Neural progenitor cell (in vitro differentiated cells): ENCODE results near the gene TFPI. TPM values are rescaled to one million over a fixed set of nuclear protein-coding genes. Genes with fewer than 3 reads are reported as not detected.

ENCODE experiments used
- DNase-seq: peaks from one replicate; pipeline ENCODE4 v3.0.0-alpha.2; 2016; ENCODE audit warnings: low spot score
- H2AFZ ChIP-seq: fragments of 200-600 bp; sonication (generic); replicated peaks from 2 replicates; pipeline ENCODE4 v1.6.1; 2016; ENCODE audit warnings: antibody characterized with exemption
- H3F3A ChIP-seq: fragments of 200-600 bp; sonication (generic); 2 replicates; pipeline ENCODE4 v1.6.1; 2016; ENCODE audit warnings: antibody characterized with exemption, low read depth
- H3K27ac ChIP-seq: fragments of 200-600 bp; sonication (generic); 2 replicates; pipeline ENCODE4 v1.5.1; 2016; ENCODE audit warnings: mild to moderate bottlenecking
- H3K27me3 ChIP-seq: fragments of 200-600 bp; sonication (generic); 2 replicates; pipeline ENCODE4 v1.6.1; 2016; ENCODE audit warnings: mild to moderate bottlenecking, moderate library complexity
- H3K36me3 ChIP-seq: fragments of 200-600 bp; sonication (generic); 2 replicates; pipeline ENCODE4 v1.5.1; 2016
- H3K4me1 ChIP-seq: fragments of 200-600 bp; sonication (generic); 2 replicates; pipeline ENCODE4 v1.6.1; 2016; ENCODE audit warnings: mixed run types
- H3K4me2 ChIP-seq: fragments of 200-600 bp; sonication (generic); 2 replicates; pipeline ENCODE4 v1.6.1; 2016
- H3K4me3 ChIP-seq: fragments of 200-600 bp; sonication (generic); 2 replicates; pipeline ENCODE4 v1.5.1; 2016
- H3K79me2 ChIP-seq: fragments of 200-600 bp; sonication (generic); 2 replicates; pipeline ENCODE4 v1.6.1; 2016; ENCODE audit warnings: low read depth
- H3K9ac ChIP-seq: fragments of 200-600 bp; sonication (generic); 2 replicates; pipeline ENCODE4 v1.6.1; 2016
- H3K9me3 ChIP-seq: fragments of 200-600 bp; sonication (generic); 2 replicates; pipeline ENCODE4 v1.5.1; 2016; ENCODE audit warnings: low read depth
- H4K20me1 ChIP-seq: fragments of 200-600 bp; sonication (generic); 2 replicates; pipeline ENCODE4 v1.6.1; 2016; ENCODE audit warnings: low read depth
- H3K27ac Mint-ChIP-seq: 3 replicates; pipeline ENCODE4 v1.8.0; 2021; ENCODE audit warnings: mixed read lengths
- H3K27me3 Mint-ChIP-seq: 2 replicates; pipeline ENCODE4 v1.8.0; 2022; ENCODE audit warnings: low read depth, mild to moderate bottlenecking, inconsistent platforms, moderate library complexity, mixed read lengths; ENCODE audit not compliant: insufficient read depth
- H3K36me3 Mint-ChIP-seq: 3 replicates; pipeline ENCODE4 v1.8.0; 2021; ENCODE audit warnings: mixed read lengths
- H3K4me1 Mint-ChIP-seq: 3 replicates; pipeline ENCODE4 v1.8.0; 2021; ENCODE audit warnings: mixed read lengths
- H3K4me3 Mint-ChIP-seq: 3 replicates; pipeline ENCODE4 v1.8.0; 2021; ENCODE audit warnings: mild to moderate bottlenecking, moderate library complexity, mixed read lengths
- H3K9me3 Mint-ChIP-seq: 3 replicates; pipeline ENCODE4 v1.8.0; 2020; ENCODE audit warnings: mixed read lengths
- CTCF ChIP-seq: fragments of 200-600 bp; sonication (generic); IDR thresholded peaks from 2 replicates; pipeline ENCODE4 v1.5.1; 2017; ENCODE audit warnings: antibody characterized with exemption, mild to moderate bottlenecking
- EZH2 ChIP-seq: fragments of 200-600 bp; sonication (generic); IDR thresholded peaks from 2 replicates; pipeline ENCODE4 v1.6.1; 2017; ENCODE audit warnings: antibody characterized with exemption, mild to moderate bottlenecking, moderate library complexity
- EZH2phosphoT487 ChIP-seq: fragments of 200-600 bp; sonication (generic); IDR thresholded peaks from 2 replicates; pipeline ENCODE4 v1.6.1; 2017; ENCODE audit warnings: antibody characterized with exemption
- total RNA-seq: library from RNA; depleted of rRNA; stranded (reverse); fragments of >200 nt; gene quantifications from 2 replicates; pipeline ENCODE4 v1.2.3, GENCODE V29; 2015; ENCODE audit warnings: low replicate concordance

The TFPI gene
- total RNA-seq, 1 donor from 2014 or later: 16.6 TPM

- Mint-ChIP-seq H3K27ac (peak overlapping the region; percentile 51), H3K4me3 (no peak overlapping the region), H3K9me3 (peaks cover 23% of the 10 kb centered on the region), H3K36me3 (no peaks in the 10 kb centered on the region), H3K27me3 (no peaks in the 10 kb centered on the region), H3K4me1 (peaks cover 21% of the 10 kb centered on the region)
- TF ChIP-seq EZH2: no peak
- no peak for TF ChIP-seq EZH2phosphoT487
- no peak for TF ChIP-seq CTCF
- Histone ChIP-seq H3K36me3 (no peaks in the 10 kb centered on the region), H3K4me2 (peak overlapping the region; percentile 23), H3K4me3 (no peak overlapping the region), H3K27me3 (no peaks in the 10 kb centered on the region), H3K79me2 (no peaks in the 10 kb centered on the region), H4K20me1 (no peaks in the 10 kb centered on the region), H3K27ac (peak overlapping the region; percentile 18), H2AFZ (peak overlapping the region; percentile 72), H3F3A (peaks cover 20% of the 10 kb centered on the region), H3K4me1 (peaks cover 27% of the 10 kb centered on the region), H3K9me3 (no peaks in the 10 kb centered on the region), H3K9ac (no peak overlapping the region)
- DNase-seq: no peak
Observed at GRCh38 chr2:187504312-187504921, 49.8 kb downstream of the TFPI start.

GRCh38 chr2:187503700-187504099 is 50.5 kb downstream of the TFPI start:
- Histone ChIP-seq H3K9ac (no peak overlapping the region), H2AFZ (no peak overlapping the region), H3K4me2 (peak overlapping the region; percentile 23), H3K27me3 (no peaks in the 10 kb centered on the region), H3K4me3 (no peak overlapping the region), H3K9me3 (no peaks in the 10 kb centered on the region), H3K27ac (no peak overlapping the region), H3K4me1 (peaks cover 27% of the 10 kb centered on the region), H3F3A (peaks cover 25% of the 10 kb centered on the region), H3K79me2 (no peaks in the 10 kb centered on the region), H4K20me1 (no peaks in the 10 kb centered on the region), H3K36me3 (no peaks in the 10 kb centered on the region)
- TF ChIP-seq EZH2phosphoT487: no peak
- TF ChIP-seq EZH2: no peak
- TF ChIP-seq CTCF: no peak
- Mint-ChIP-seq H3K4me1 (peaks cover 21% of the 10 kb centered on the region), H3K27me3 (no peaks in the 10 kb centered on the region), H3K27ac (no peak overlapping the region), H3K9me3 (peaks cover 16% of the 10 kb centered on the region), H3K36me3 (no peaks in the 10 kb centered on the region), H3K4me3 (no peak overlapping the region)
- DNase-seq: no peak

- no peaks in the 10 kb centered on the region for H4K20me1 ChIP-seq
- no peaks in the 10 kb centered on the region for H3K36me3 Mint-ChIP-seq
- no peaks in the 10 kb centered on the region for H3K27me3 Mint-ChIP-seq
- H3K4me1 Mint-ChIP-seq: peaks cover 21% of the 10 kb centered on the region
- no peaks in the 10 kb centered on the region for H3K9me3 ChIP-seq
- H3F3A ChIP-seq: peaks cover 25% of the 10 kb centered on the region
- H3K9me3 Mint-ChIP-seq: peaks cover 6% of the 10 kb centered on the region
- no peak overlapping the region for H3K4me3 ChIP-seq
- H3K4me2 ChIP-seq: no peak overlapping the region
- peak overlapping the region; percentile 10 for H3K27ac Mint-ChIP-seq
- no peak for DNase-seq
- peak overlapping the region; percentile 40 for H2AFZ ChIP-seq
- H3K27ac ChIP-seq: no peak overlapping the region
- no peak overlapping the region for H3K9ac ChIP-seq
- no peaks in the 10 kb centered on the region for H3K27me3 ChIP-seq
- H3K36me3 ChIP-seq: no peaks in the 10 kb centered on the region
- H3K4me1 ChIP-seq: peaks cover 27% of the 10 kb centered on the region
- no peaks in the 10 kb centered on the region for H3K79me2 ChIP-seq
- TF ChIP-seq CTCF (no peak), EZH2phosphoT487 (no peak), EZH2 (no peak)
- H3K4me3 Mint-ChIP-seq: no peak overlapping the region
Observed at GRCh38 chr2:187502467-187502866, 51.8 kb downstream of the TFPI start.
